GM12878 (cell line): ENCODE results near the gene KCNAB3.

ENCODE experiments used
- EP300 ChIP-seq, 2 experiments: fragments of 150-350 bp in 1 of 2; IDR thresholded peaks; 2 replicates each; pipeline ENCODE4 v1.6.1; 2011 to 2012; ENCODE audit warnings: low read depth in 2 of 2, low read length in 2 of 2, borderline replicate concordance in 1 of 2, improper control_type of control experiment in 1 of 2, inconsistent platforms in 1 of 2; ENCODE audit not compliant: control insufficient read depth in 1 of 2
- MEF2B ChIP-seq: fragments of 450-650 bp; IDR thresholded peaks from 2 replicates; pipeline ENCODE4 v1.6.1; 2018; ENCODE audit warnings: mild to moderate bottlenecking, moderate library complexity; ENCODE audit not compliant: partially characterized antibody, poor library complexity, severe bottlenecking
- YY1 ChIP-seq: IDR thresholded peaks from 2 replicates; pipeline ENCODE4 v1.6.1; 2011; ENCODE audit warnings: low read depth, mild to moderate bottlenecking, low read length
- TF ChIP-seq, protein P1 (sequence below): IDR thresholded peaks from 2 replicates; pipeline ENCODE4 v1.6.1; 2012; ENCODE audit warnings: low read depth, low read length, improper control_type of control experiment
- TF ChIP-seq, protein P2 (sequence below), 3 experiments: IDR thresholded peaks in 2 of 3; conservative IDR thresholded peaks in 1 of 3; 2 replicates each; pipeline ENCODE4 v1.5.1; 2011; ENCODE audit warnings: low read depth in 3 of 3, low read length in 3 of 3, mild to moderate bottlenecking in 3 of 3, control low read depth in 2 of 3, moderate library complexity in 2 of 3, inconsistent platforms in 1 of 3, mixed read lengths in 1 of 3; ENCODE audit not compliant: control insufficient read depth in 2 of 3, insufficient read depth in 1 of 3; ENCODE audit errors: extremely low read depth in 1 of 3
- TF ChIP-seq, protein P3 (sequence below): IDR thresholded peaks from 2 replicates; pipeline ENCODE4 v1.6.1; 2011; ENCODE audit warnings: low read depth, mild to moderate bottlenecking, low read length, moderate library complexity, borderline replicate concordance; ENCODE audit errors: extremely low read depth

- TF ChIP-seq EP300 (IDR thresholded peaks at IDR 0.05; ENCODE audit: borderline replicate concordance in 1 of 2, control insufficient read depth in 1 of 2, low read depth in 2 of 2, low read length in 2 of 2) (peak in 1 of 2 experiments; percentile 54; a peak in 2 of 4 replicates), YY1 (no peak), MEF2B (no peak)
- TF ChIP-seq, protein P1, sequence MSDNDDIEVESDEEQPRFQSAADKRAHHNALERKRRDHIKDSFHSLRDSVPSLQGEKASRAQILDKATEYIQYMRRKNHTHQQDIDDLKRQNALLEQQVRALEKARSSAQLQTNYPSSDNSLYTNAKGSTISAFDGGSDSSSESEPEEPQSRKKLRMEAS: no peak
- TF ChIP-seq, protein P2, sequence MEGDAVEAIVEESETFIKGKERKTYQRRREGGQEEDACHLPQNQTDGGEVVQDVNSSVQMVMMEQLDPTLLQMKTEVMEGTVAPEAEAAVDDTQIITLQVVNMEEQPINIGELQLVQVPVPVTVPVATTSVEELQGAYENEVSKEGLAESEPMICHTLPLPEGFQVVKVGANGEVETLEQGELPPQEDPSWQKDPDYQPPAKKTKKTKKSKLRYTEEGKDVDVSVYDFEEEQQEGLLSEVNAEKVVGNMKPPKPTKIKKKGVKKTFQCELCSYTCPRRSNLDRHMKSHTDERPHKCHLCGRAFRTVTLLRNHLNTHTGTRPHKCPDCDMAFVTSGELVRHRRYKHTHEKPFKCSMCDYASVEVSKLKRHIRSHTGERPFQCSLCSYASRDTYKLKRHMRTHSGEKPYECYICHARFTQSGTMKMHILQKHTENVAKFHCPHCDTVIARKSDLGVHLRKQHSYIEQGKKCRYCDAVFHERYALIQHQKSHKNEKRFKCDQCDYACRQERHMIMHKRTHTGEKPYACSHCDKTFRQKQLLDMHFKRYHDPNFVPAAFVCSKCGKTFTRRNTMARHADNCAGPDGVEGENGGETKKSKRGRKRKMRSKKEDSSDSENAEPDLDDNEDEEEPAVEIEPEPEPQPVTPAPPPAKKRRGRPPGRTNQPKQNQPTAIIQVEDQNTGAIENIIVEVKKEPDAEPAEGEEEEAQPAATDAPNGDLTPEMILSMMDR (IDR thresholded peaks at IDR 0.05 in 2 of 3, conservative IDR thresholded peaks at IDR 0.05 in 1 of 3; ENCODE audit: control insufficient read depth in 2 of 3, extremely low read depth in 1 of 3, insufficient read depth in 1 of 3, low read depth in 3 of 3, low read length in 3 of 3): no peak
- TF ChIP-seq, protein P3, sequence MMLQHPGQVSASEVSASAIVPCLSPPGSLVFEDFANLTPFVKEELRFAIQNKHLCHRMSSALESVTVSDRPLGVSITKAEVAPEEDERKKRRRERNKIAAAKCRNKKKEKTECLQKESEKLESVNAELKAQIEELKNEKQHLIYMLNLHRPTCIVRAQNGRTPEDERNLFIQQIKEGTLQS: no peak
Measured at GRCh38 chr17:7887482-7888183, 42.0 kb downstream of the KCNAB3 start.
